Stimulated activated naive CD8-positive, alpha-beta T cell treated with anti-CD3 and anti-CD28 coated beads, Interleukin-15, Interleukin-2, amounts not matched to agents 100 ng/mL and 50 ng/mL, for 24 hours (primary cell): Measurements from ENCODE around the gene P2RY8.
"Not testable (repeated sequence)": the region's sequence is repeated elsewhere in the genome, so short reads cannot be mapped to it uniquely, and the experiment has no call there.

Experiments used
- H3K27ac Mint-ChIP-seq: one replicate; pipeline ENCODE4 v1.8.0; 2021; ENCODE audit warnings: mild to moderate bottlenecking, mixed read lengths
- H3K27me3 Mint-ChIP-seq: one replicate; pipeline ENCODE4 v1.8.0; 2021; ENCODE audit warnings: mixed read lengths
- H3K36me3 Mint-ChIP-seq: one replicate; pipeline ENCODE4 v1.8.0; 2021; ENCODE audit warnings: low read depth, mixed read lengths
- H3K4me1 Mint-ChIP-seq: one replicate; pipeline ENCODE4 v1.8.0; 2021; ENCODE audit warnings: low read depth, mixed read lengths
- H3K4me3 Mint-ChIP-seq: one replicate; pipeline ENCODE4 v1.8.0; 2021; ENCODE audit warnings: mild to moderate bottlenecking, mixed read lengths
- H3K9me3 Mint-ChIP-seq: one replicate; pipeline ENCODE4 v1.8.0; 2021; ENCODE audit warnings: mixed read lengths

Gene P2RY8

DNA sequence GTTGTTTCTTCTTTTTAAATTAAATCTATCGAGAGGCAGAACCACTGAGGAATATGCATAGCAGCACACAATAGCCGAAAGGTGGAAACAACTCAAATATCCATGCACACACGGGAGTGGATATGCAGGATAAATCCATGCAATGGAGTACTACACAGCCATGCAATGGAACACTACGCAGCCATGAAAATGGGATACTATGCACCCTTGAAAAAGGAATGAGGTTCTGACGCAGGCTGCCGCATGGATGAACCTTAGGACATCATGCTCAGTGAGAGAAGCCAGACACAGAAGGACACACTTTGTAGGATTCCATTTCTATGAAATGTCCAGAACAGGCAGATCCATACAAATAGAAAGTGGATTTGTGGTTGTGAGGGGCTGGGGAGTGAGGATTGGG lies 18.4 kb upstream of the P2RY8 start:
- H3K27ac Mint-ChIP-seq, result peak overlapping the region; percentile 80
- H3K4me1 Mint-ChIP-seq, result peaks cover 45% of the 10 kb centered on the region
- peaks cover 20% of the 10 kb centered on the region for H3K9me3 Mint-ChIP-seq
- no peak overlapping the region for H3K4me3 Mint-ChIP-seq
- no peaks in the 10 kb centered on the region for H3K36me3 Mint-ChIP-seq
- no peaks in the 10 kb centered on the region for H3K27me3 Mint-ChIP-seq

GRCh38 chrX:1554469-1555210 lies 17.7 kb upstream of the P2RY8 start:
- Mint-ChIP-seq H3K36me3 (no peaks in the 10 kb centered on the region), H3K9me3 (peaks cover 20% of the 10 kb centered on the region), H3K4me3 (peak overlapping the region; percentile 50), H3K27ac (peak overlapping the region; percentile 80), H3K27me3 (no peaks in the 10 kb centered on the region), H3K4me1 (peaks cover 48% of the 10 kb centered on the region)

- Mint-ChIP-seq H3K27me3 (no peaks in the 10 kb centered on the region), H3K27ac (peak overlapping the region; percentile 70), H3K4me1 (peaks cover 52% of the 10 kb centered on the region), H3K36me3 (no peaks in the 10 kb centered on the region), H3K4me3 (no peak overlapping the region), H3K9me3 (peaks cover 16% of the 10 kb centered on the region)
Observed at GRCh38 chrX:1551959-1552546, 15.1 kb upstream of the P2RY8 start.

DNA sequence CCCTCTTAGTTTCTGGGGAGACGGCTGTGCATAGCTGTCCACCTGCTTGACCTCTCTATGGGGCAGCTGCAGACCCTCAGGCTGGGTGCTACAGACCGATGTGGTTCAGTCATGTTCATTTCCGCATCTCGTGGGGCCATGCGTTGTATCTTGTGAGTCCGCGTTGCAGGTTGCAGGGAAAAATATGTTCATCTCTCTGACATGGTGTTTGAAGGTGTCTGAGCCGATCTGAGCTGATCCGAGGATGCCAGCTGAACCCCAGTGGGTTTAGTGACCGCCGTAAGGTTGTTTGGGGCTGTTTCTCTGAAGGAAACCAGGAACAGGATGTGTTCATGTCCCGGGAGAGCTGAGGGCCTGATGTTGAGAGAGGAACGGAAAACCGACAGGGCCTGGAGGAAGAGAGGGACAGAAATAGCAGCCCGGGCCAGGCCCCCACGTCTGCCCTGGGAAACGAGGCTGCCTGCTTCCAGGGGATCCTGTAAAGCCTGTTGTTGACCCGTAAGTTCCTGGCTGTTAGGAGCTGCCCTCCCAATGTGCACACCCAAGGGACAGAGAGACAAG lies 9.8 kb upstream of the P2RY8 start:
- H3K27me3 Mint-ChIP-seq, result no peaks in the 10 kb centered on the region
- H3K36me3 Mint-ChIP-seq, result no peaks in the 10 kb centered on the region
- no peak overlapping the region for H3K4me3 Mint-ChIP-seq
- peaks cover 36% of the 10 kb centered on the region for H3K4me1 Mint-ChIP-seq
- H3K27ac Mint-ChIP-seq, result peak overlapping the region; percentile 42
- H3K9me3 Mint-ChIP-seq, result peaks cover 2% of the 10 kb centered on the region

- Mint-ChIP-seq H3K4me1 (peaks cover 28% of the 10 kb centered on the region), H3K4me3 (no peak overlapping the region), H3K36me3 (no peaks in the 10 kb centered on the region), H3K27me3 (no peaks in the 10 kb centered on the region), H3K9me3 (no peaks in the 10 kb centered on the region), H3K27ac (peak overlapping the region; percentile 42)
Observed at GRCh38 chrX:1545776-1546408, 8.9 kb upstream of the P2RY8 start.

DNA sequence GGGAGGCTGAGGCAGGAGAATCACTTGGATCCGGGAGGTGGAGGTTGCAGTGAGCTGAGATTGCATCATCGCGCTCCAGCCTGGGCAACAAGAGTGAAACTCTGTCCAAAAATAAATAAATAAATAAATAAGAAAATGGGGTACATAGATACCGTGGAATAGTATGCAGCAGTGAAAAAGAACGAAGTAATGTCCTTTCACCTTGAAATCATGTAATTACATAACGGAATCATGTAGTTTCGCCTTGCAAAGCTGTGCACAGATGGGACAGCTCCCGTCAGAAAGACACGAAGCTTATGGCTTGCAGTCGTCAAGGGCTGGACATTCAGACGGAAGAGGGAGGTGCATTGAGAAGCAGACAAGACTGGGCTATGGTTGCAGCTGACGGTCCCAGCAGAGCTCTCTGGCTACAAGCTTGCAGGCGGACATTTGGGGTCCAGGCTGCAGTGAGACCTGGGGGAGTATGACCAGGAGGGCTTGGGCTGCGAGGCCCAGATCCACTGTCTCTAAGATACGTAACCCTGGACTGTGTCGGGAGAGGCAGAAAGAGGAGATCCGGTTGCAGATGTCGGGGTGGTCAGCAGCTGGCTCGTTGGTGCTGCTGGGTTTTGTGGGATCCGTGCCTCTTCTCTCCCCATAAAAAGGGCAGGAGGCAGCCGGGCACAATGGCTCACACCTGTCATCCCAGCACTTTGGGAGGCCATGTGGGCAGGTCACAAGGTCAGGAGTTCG lies 6.2 kb upstream of the P2RY8 start:
- Mint-ChIP-seq H3K36me3 (no peaks in the 10 kb centered on the region), H3K4me3 (no peak overlapping the region), H3K4me1 (peaks cover 19% of the 10 kb centered on the region), H3K27me3 (no peaks in the 10 kb centered on the region), H3K9me3 (no peaks in the 10 kb centered on the region), H3K27ac (no peak overlapping the region)

- peak overlapping the region; percentile 45 for H3K27ac Mint-ChIP-seq
- not testable (repeated sequence) for H3K4me3 Mint-ChIP-seq
Observed at GRCh38 chrX:1539146-1539545, 2.2 kb upstream of the P2RY8 start.

DNA sequence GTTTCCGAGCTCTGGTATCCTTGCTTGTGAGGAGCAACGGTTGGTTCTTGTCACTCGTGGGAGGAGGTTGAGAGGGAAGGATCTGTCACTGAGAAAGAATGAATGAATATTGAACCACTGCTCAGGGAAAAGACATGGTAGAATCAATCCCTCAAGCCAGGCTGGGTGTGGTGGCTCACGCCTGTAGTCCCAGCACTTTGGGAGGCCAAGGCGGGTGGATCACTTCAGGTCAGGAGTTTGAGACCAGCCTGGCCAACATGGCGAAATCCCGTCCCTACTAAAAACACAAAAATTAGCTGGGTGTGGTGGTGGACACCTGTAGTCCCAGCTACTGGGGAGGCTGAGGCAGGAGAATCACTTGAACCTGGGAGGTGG lies 718 bp upstream of the P2RY8 start:
- not testable (repeated sequence) for H3K27me3 Mint-ChIP-seq, H3K36me3 Mint-ChIP-seq, H3K9me3 Mint-ChIP-seq
- Mint-ChIP-seq H3K4me1 (peaks cover 33% of the 10 kb centered on the region), H3K4me3 (peak overlapping the region; percentile 88), H3K27ac (peak overlapping the region; percentile 89)

More at GRCh38 chrX:1539146-1539545, 2.2 kb upstream of the P2RY8 start:
- not testable (repeated sequence) for H3K27me3 Mint-ChIP-seq, H3K36me3 Mint-ChIP-seq, H3K9me3 Mint-ChIP-seq
- H3K4me1 Mint-ChIP-seq, result peaks cover 31% of the 10 kb centered on the region

DNA sequence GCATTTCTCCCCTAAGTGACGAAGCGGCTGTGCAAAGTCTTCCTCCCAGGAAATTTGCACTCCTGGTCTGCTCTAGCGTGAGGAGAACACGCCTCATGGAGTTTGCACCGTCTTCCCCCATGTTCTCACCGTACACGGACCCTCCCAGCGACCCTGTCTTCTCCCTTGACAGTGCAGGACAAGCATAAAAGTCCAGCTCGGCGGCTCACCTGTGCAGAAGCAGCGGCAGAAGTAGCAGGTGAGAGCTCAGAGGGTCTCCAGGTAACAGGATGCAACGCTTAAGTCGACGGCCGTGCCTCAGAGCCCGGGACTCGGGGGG lies 314 bp downstream of the P2RY8 start:
- H3K27ac Mint-ChIP-seq, result peak overlapping the region; percentile 89
- no peaks in the 10 kb centered on the region for H3K9me3 Mint-ChIP-seq
- no peaks in the 10 kb centered on the region for H3K36me3 Mint-ChIP-seq
- H3K27me3 Mint-ChIP-seq, result no peaks in the 10 kb centered on the region
- H3K4me3 Mint-ChIP-seq, result peak overlapping the region; percentile 88
- peaks cover 33% of the 10 kb centered on the region for H3K4me1 Mint-ChIP-seq

DNA sequence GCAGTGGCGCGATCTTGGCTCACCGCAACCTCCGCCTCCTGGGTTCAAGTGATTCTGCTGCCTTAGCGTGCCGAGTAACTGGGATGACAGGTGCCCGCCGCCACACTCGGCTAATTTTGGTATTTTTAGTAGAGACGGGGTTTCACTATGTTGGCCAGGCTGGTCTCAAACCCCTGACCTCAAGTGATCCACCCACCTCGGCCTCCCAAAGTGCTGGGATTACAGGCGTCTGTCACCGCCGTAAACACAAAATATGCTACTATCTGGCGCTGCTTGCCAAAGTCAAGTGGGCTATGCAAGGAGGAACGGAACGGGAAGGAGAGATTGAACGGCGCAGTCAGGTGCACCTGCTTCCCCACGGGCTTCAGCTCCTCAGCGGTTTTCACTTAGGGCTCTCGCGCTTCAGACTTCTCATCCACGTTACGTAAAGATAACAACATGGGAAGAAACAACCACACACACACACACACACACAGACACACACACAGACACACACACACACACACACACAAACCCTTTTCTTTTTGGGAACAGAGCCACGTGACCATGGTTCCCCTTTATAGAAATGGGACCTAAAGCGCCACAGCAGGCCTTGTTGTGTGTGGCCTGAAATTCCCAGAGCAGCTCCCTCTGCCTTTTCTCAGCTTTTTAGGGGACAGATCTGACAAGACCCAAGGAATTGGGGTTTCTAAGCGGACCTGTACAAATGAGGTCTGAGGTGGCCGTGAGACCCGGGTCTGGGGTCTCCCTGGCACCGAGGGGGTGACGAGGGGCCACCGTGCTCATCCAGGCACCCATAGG lies 1.5 kb downstream of the P2RY8 start:
- Mint-ChIP-seq H3K4me3 (peak overlapping the region; percentile 88), H3K36me3 (no peaks in the 10 kb centered on the region), H3K27me3 (no peaks in the 10 kb centered on the region), H3K4me1 (peaks cover 33% of the 10 kb centered on the region), H3K27ac (peak overlapping the region; percentile 89), H3K9me3 (no peaks in the 10 kb centered on the region)

GRCh38 chrX:1534301-1535168 lies 2.5 kb downstream of the P2RY8 start:
- Mint-ChIP-seq H3K36me3 (no peaks in the 10 kb centered on the region), H3K9me3 (no peaks in the 10 kb centered on the region), H3K27ac (peak overlapping the region; percentile 89), H3K4me1 (peaks cover 33% of the 10 kb centered on the region), H3K4me3 (peak overlapping the region; percentile 88), H3K27me3 (no peaks in the 10 kb centered on the region)

DNA sequence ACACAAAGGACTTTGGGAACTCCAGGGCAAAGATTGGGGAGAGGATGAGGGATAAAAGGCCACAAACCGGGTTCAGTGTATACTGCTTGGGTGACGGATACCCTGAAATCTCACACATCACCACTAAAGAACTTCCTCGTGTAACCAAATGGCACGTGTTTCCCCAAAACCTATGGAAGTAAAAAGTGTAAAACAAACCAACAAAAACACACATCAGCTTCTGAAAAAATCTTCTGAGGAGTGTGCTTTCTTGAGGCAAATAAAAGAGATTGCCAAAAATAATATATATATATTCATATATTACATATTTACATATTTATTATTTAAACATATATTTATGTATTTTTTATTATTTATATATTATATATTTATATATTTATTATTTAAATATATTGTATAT lies 3.9 kb downstream of the P2RY8 start:
- Mint-ChIP-seq H3K4me1 (peaks cover 30% of the 10 kb centered on the region), H3K27me3 (no peaks in the 10 kb centered on the region), H3K27ac (no peak overlapping the region), H3K4me3 (no peak overlapping the region), H3K36me3 (no peaks in the 10 kb centered on the region), H3K9me3 (no peaks in the 10 kb centered on the region)

DNA sequence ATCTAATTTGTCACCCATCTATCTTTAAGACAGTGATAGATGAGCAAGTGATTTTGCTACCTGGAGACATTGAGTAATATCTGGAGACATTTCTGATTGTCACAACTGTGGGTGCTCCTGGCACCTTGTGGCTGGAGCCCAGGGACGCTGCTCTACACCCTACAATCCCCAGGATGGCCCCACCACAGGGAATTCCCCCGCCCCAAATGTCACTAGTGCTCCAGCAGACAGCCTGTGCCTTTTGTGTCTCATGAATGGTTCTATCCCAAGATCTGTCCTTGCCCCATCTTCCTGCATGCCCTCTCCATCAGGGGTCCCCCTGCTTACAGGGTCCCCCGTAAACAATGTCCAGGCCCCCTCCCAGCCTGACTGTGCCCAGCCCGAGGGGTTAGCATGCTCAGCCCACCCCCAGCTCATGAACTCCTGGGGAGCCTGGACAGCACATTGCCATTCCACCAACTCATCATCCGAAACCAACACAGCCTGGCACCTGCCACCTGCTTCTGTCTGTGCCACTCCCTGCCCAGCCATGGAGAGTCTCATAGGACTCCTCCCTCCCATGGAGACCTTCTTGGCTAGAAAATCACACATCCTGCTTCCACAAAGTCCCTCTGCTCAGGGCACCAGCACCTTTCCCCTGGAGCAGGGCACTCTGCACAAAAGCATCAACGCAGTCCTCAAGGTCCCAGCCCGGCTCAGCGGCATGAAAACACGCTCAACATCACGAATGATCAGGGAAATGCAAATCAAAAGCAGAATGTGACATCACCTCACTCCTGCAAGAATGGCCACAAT lies 5.7 kb downstream of the P2RY8 start:
- H3K36me3 Mint-ChIP-seq, result no peaks in the 10 kb centered on the region
- peaks cover 14% of the 10 kb centered on the region for H3K4me1 Mint-ChIP-seq
- H3K4me3 Mint-ChIP-seq, result no peak overlapping the region
- no peak overlapping the region for H3K27ac Mint-ChIP-seq
- no peaks in the 10 kb centered on the region for H3K9me3 Mint-ChIP-seq
- no peaks in the 10 kb centered on the region for H3K27me3 Mint-ChIP-seq
